Activated CD8-positive, alpha-beta T cell treated with anti-CD3 and anti-CD28 coated beads for 36 hours (primary cell): ENCODE measurements around the gene MRPL46. TPM values are rescaled to one million over a fixed set of nuclear protein-coding genes. Genes with fewer than 3 reads are reported as not detected.

ENCODE experiments used
- ATAC-seq: fragments of 200-7000 bp; cut with Tn5 transposase; one replicate; pipeline ENCODE4 v1.10.0; 2021; ENCODE audit warnings: mild to moderate bottlenecking, moderate library complexity
- CTCF ChIA-PET: fragments of 350-600 bp; sonication (Branson Sonifier 250); formaldehyde crosslinking; loops from one replicate; lab custom pipeline; 2021; ENCODE audit warnings: antibody characterized with exemption; lab: Charles Lee
- POLR2A ChIA-PET: fragments of 350-600 bp; sonication (Branson Sonifier 250); formaldehyde crosslinking; loops from one replicate; lab custom pipeline; 2021; ENCODE audit warnings: antibody characterized with exemption; lab: Charles Lee
- DNase-seq: peaks from one replicate; pipeline ENCODE4 v3.0.0-alpha.2; 2020
- H3K27ac Mint-ChIP-seq: one replicate; pipeline ENCODE4 v1.8.0; 2021; ENCODE audit warnings: mild to moderate bottlenecking, mixed read lengths
- H3K27me3 Mint-ChIP-seq: one replicate; pipeline ENCODE4 v1.8.0; 2021; ENCODE audit warnings: mixed read lengths
- H3K36me3 Mint-ChIP-seq: one replicate; pipeline ENCODE4 v1.8.0; 2021; ENCODE audit warnings: low read depth, mixed read lengths
- H3K4me1 Mint-ChIP-seq: one replicate; pipeline ENCODE4 v1.8.0; 2021; ENCODE audit warnings: low read depth, mixed read lengths
- H3K4me3 Mint-ChIP-seq: one replicate; pipeline ENCODE4 v1.8.0; 2021; ENCODE audit warnings: mild to moderate bottlenecking, moderate library complexity, mixed read lengths
- H3K9me3 Mint-ChIP-seq: one replicate; pipeline ENCODE4 v1.8.0; 2021; ENCODE audit warnings: mixed read lengths
- intact Hi-C: fragments of 100-400 bp; cut with micrococcal nuclease; formaldehyde crosslinking; loops from one replicate; pipeline ENCODE4 v1.10.0; 2022
- total RNA-seq, 2 experiments: library from RNA; stranded (reverse); gene quantifications; one replicate each; pipeline ENCODE4 v1.2.3, GENCODE V29; 2021
- TF ChIP-seq, protein P1 (sequence below): fragments of 200-600 bp; IDR thresholded peaks from one replicate; pipeline ENCODE4 v1.8.0; 2022; ENCODE audit warnings: antibody characterized with exemption, mild to moderate bottlenecking

Gene MRPL46
- 10 to 100 TPM; 34.4 to 35.0 TPM for total RNA-seq

DNA sequence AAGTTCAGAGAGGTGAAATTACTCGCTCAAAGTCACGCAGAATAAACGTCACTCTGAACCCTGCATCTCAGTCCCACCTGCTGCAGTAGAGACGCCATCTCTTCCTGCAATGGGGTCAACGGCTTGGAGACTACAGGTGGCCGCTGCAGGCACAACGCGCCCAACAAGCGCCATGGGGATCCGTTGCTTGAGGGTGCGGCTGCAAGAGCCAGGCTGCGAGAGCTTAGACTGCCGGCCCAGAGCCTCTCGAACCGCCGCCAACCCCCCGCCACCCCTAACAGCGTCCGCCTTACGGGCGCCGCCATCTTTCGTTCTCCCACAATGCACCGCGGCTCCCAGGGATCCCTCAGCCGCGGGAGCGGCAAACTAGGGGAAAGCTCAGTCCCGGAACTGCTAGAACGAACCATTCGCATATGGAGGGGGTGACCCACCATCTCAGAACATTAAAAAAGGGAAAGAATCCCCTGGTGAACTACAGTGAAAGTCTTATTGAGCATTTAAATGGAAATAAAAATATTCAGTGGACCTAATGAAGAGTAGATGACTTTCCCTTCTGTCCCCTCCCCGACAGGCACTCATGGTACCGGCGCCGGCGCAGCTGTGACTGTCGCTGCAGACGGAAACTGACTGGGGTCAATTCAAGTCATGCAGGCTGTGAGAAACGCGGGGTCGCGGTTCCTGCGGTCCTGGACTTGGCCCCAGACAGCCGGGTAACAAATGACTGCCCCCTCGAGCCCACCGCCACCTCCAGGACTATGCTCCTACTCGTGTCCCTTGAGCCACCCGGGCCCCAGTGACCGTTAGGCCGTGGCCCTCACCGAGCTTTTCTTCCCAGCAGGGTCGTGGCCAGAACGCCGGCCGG lies at the start of gene MRPL46, which contains the start of gene MRPS11:
Gene MRPL46 (minus strand): TSS at position 316 of the 862 bp plus-strand sequence. CDS start 11 bp downstream, at position 305.
Gene MRPS11 (plus strand): TSS at position 636 of the 862 bp plus-strand sequence. CDS start 10 bp downstream, at position 646.
- ATAC-seq: peak; percentile 90
- DNase-seq: peak; percentile 92
- Mint-ChIP-seq H3K9me3 (no peaks in the 10 kb centered on the region), H3K36me3 (peaks cover 25% of the 10 kb centered on the region), H3K27me3 (no peaks in the 10 kb centered on the region), H3K4me1 (peaks cover 34% of the 10 kb centered on the region), H3K4me3 (peak within 1 kb of the TSS; percentile 90), H3K27ac (peak within 1 kb of the TSS; percentile 99)
- POLR2A ChIA-PET: interaction anchor here (1.0 to 2.2 kb wide), 10 partner anchors 8 to 193 kb away, joined by 3 to 12 read pairs (median 4); partner anchors contain the start of genes AEN and ISG20
- CTCF ChIA-PET: interaction anchor here (0.8 to 1.8 kb wide), 8 partner anchors 11 to 437 kb away, joined by 3 to 14 read pairs (median 3); partner anchors contain the start of genes HAPLN3 and ISG20
- intact Hi-C loops: loop anchor here (5.0 kb wide), 1 partner anchor 155 kb away; the partner anchor contains the start of gene AEN
- TF ChIP-seq, protein P1, sequence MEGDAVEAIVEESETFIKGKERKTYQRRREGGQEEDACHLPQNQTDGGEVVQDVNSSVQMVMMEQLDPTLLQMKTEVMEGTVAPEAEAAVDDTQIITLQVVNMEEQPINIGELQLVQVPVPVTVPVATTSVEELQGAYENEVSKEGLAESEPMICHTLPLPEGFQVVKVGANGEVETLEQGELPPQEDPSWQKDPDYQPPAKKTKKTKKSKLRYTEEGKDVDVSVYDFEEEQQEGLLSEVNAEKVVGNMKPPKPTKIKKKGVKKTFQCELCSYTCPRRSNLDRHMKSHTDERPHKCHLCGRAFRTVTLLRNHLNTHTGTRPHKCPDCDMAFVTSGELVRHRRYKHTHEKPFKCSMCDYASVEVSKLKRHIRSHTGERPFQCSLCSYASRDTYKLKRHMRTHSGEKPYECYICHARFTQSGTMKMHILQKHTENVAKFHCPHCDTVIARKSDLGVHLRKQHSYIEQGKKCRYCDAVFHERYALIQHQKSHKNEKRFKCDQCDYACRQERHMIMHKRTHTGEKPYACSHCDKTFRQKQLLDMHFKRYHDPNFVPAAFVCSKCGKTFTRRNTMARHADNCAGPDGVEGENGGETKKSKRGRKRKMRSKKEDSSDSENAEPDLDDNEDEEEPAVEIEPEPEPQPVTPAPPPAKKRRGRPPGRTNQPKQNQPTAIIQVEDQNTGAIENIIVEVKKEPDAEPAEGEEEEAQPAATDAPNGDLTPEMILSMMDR: no peak

DNA sequence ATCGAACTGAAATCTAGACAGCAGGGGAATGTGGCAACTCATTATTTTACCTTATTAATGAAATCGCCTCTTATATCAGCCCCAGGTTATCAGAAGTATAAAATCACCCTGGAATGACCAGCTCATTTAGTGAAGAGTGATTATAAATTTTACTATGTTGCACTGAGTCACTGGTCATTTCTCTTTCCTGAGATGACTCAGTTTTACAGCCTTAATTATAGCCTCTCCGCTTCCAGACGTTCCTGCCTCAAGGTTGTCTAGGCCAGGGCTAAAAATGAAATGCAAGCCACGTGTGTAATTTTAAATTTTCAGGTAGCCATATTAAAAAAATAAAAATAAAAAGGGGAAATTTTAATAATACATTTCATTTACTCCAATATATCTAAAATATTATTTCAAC lies 46.0 kb upstream of the MRPL46 start:
- ATAC-seq: no peak
- peaks cover 6% of the 10 kb centered on the region for H3K4me1 Mint-ChIP-seq
- TF ChIP-seq, protein P1: no peak
- ChIA-PET POLR2A (no interaction called here), CTCF (no interaction called here)
- no peaks in the 10 kb centered on the region for H3K9me3 Mint-ChIP-seq
- H3K27ac Mint-ChIP-seq: no peak overlapping the region
- peaks cover 18% of the 10 kb centered on the region for H3K36me3 Mint-ChIP-seq
- H3K27me3 Mint-ChIP-seq: no peaks in the 10 kb centered on the region
- intact Hi-C loops: no loop called here
- no peak overlapping the region for H3K4me3 Mint-ChIP-seq
- no peak for DNase-seq

DNA sequence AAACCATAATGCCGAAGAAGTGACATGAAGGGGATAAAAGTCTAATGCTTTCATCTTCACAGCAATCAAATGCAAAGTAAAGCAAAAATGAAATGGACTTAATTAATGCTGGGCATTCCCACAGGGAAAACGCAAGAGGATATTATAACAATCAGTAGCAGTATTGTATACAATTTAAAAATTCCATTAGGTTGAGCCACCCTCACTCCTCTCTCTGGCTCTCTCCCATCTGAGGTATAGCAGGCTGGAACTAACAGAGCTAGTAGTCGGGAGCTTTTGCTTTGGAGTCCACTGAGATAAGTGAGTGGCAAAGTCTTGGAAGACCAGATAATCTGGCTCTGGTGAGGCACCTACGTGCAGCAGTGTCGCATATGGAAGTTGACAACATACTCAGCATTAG lies 45.4 kb upstream of the MRPL46 start:
- Mint-ChIP-seq H3K9me3 (no peaks in the 10 kb centered on the region), H3K4me3 (no peak overlapping the region), H3K27me3 (no peaks in the 10 kb centered on the region), H3K4me1 (peaks cover 6% of the 10 kb centered on the region), H3K36me3 (peaks cover 18% of the 10 kb centered on the region), H3K27ac (no peak overlapping the region)
- no peak for ATAC-seq
- CTCF ChIA-PET: interaction anchor here (1.3 kb wide), 1 partner anchor 10 kb away, joined by 4 read pairs; no protein-coding TSS in a partner anchor
- TF ChIP-seq, protein P1: no peak
- DNase-seq: no peak
- POLR2A ChIA-PET: no interaction called here
- intact Hi-C loops: no loop called here

DNA sequence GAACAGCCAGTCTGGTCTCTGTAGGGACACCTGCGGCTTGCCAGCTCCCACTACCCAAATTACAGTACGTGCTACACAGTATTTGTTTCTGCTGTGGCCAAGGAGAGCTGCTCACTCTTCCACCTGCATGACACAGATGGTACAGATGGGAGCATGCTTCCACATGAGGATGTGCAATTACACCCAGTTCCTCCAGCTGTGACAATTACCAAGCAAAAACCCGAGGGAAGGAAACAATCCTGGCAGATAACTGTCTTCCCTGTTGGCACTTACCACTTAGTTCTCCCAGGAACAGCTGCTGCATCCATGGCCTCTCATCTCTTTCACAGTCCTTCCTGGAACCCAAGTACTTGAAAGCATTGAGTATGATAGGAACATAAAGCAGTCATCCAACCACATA lies 44.9 kb upstream of the MRPL46 start:
- Mint-ChIP-seq H3K36me3 (peaks cover 18% of the 10 kb centered on the region), H3K9me3 (no peaks in the 10 kb centered on the region), H3K27me3 (no peaks in the 10 kb centered on the region), H3K4me1 (peaks cover 6% of the 10 kb centered on the region), H3K27ac (no peak overlapping the region), H3K4me3 (no peak overlapping the region)
- TF ChIP-seq, protein P1: no peak
- ChIA-PET POLR2A (interaction anchor here (1.0 kb wide), 1 partner anchor 10 kb away, joined by 5 read pairs; no protein-coding TSS in a partner anchor), CTCF (interaction anchor here (1.3 kb wide), 1 partner anchor 9 kb away, joined by 4 read pairs; no protein-coding TSS in a partner anchor)
- DNase-seq: no peak
- no peak for ATAC-seq
- intact Hi-C loops: no loop called here

GRCh38 chr15:88511161-88511560 lies 44.0 kb upstream of the MRPL46 start:
- TF ChIP-seq, protein P1: no peak
- peaks cover 6% of the 10 kb centered on the region for H3K4me1 Mint-ChIP-seq
- no peak overlapping the region for H3K4me3 Mint-ChIP-seq
- ATAC-seq (no peak), DNase-seq (no peak)
- POLR2A ChIA-PET: no interaction called here
- peaks cover 18% of the 10 kb centered on the region for H3K36me3 Mint-ChIP-seq
- no peaks in the 10 kb centered on the region for H3K27me3 Mint-ChIP-seq
- H3K27ac Mint-ChIP-seq: no peak overlapping the region
- intact Hi-C loops: no loop called here
- CTCF ChIA-PET: no interaction called here
- no peaks in the 10 kb centered on the region for H3K9me3 Mint-ChIP-seq
